AML-193 (cell line): ENCODE data around the gene SLC7A10.
"Not testable (repeated sequence)": the region's sequence is repeated elsewhere in the genome, so short reads cannot be mapped to it uniquely, and the experiment has no call there.

Experiments
- DNase-seq, 2 experiments: peaks; one replicate each; lab custom pipeline; 2025; lab: John Stamatoyannopoulos, UW

The SLC7A10 gene

GRCh38 chr19:33201886-33202545 is 23.6 kb downstream of the SLC7A10 start:
- no peak for DNase-seq

- DNase-seq = no peak
Observed at GRCh38 chr19:33201473-33201872, 24.2 kb downstream of the SLC7A10 start.

GRCh38 chr19:33199441-33200265 is 26.0 kb downstream of the SLC7A10 start:
- peak; percentile 80 to 87 for DNase-seq

- no peak for DNase-seq
Observed at GRCh38 chr19:33198169-33198568, 27.5 kb downstream of the SLC7A10 start.

GRCh38 chr19:33197591-33198000 is 28.1 kb downstream of the SLC7A10 start:
- DNase-seq = no peak

- no peak for DNase-seq
Observed at GRCh38 chr19:33196446-33197193, 29.0 kb downstream of the SLC7A10 start.

- DNase-seq = no peak
Observed at GRCh38 chr19:33195645-33196347, 29.9 kb downstream of the SLC7A10 start.

- peak in 1 of 2 experiments; percentile 12 for DNase-seq
Observed at GRCh38 chr19:33194886-33195644, 30.6 kb downstream of the SLC7A10 start.

GRCh38 chr19:33194532-33194885 is 31.1 kb downstream of the SLC7A10 start:
- DNase-seq = no peak

- peak in 1 of 2 experiments; percentile 8 for DNase-seq
Observed at GRCh38 chr19:33193865-33194362, 31.7 kb downstream of the SLC7A10 start, which contains the start of gene LRP3. Gene LRP3 (plus strand): TSS chr19:33194330. CDS start chr19:33194786, 456 bp downstream.

GRCh38 chr19:33193269-33193864 is 32.3 kb downstream of the SLC7A10 start:
- no peak for DNase-seq

GRCh38 chr19:33192010-33192409 is 33.6 kb downstream of the SLC7A10 start:
- no peak for DNase-seq

- no peak for DNase-seq
Observed at GRCh38 chr19:33191501-33191900, 34.1 kb downstream of the SLC7A10 start.

GRCh38 chr19:33191092-33191491 is 34.6 kb downstream of the SLC7A10 start:
- not testable (repeated sequence) for DNase-seq

- DNase-seq = no peak
Observed at GRCh38 chr19:33189453-33189852, 36.2 kb downstream of the SLC7A10 start.

GRCh38 chr19:33187183-33187540 is 38.5 kb downstream of the SLC7A10 start:
- peak in 1 of 2 experiments; percentile 74 for DNase-seq

- peak; percentile 64 to 75 for DNase-seq
Observed at GRCh38 chr19:33186431-33187182, 39.0 kb downstream of the SLC7A10 start.

- no peak for DNase-seq
Observed at GRCh38 chr19:33177417-33177979, 48.2 kb downstream of the SLC7A10 start.

GRCh38 chr19:33176670-33177416 is 48.8 kb downstream of the SLC7A10 start:
- peak; percentile 98 for DNase-seq
